ENCODE data around the gene MPZ.

The MPZ gene

DNA sequence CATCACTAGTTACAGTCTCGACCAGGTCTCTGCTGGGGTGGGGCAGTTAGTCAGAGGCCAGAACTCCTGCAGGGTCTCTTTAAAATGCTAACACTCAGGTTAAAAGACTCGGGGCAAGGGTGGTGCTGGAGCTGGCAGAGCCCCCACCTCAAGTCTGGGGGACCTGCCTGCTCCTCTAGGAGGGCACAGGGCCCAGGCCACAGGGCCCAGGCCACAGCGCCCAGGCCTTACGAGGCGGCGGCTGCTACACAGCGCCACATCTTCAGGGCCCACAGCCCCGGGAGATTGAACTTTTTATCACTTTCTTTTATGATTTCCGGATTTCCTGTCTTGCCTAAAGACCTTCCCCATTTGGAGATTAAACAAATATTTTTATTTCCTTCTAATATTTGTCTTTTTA lies 10.4 kb downstream of the MPZ start:
- no peak for DNase-seq (ENCODE audit: extremely low read depth, low read depth)
- TF ChIP-seq, protein P1, sequence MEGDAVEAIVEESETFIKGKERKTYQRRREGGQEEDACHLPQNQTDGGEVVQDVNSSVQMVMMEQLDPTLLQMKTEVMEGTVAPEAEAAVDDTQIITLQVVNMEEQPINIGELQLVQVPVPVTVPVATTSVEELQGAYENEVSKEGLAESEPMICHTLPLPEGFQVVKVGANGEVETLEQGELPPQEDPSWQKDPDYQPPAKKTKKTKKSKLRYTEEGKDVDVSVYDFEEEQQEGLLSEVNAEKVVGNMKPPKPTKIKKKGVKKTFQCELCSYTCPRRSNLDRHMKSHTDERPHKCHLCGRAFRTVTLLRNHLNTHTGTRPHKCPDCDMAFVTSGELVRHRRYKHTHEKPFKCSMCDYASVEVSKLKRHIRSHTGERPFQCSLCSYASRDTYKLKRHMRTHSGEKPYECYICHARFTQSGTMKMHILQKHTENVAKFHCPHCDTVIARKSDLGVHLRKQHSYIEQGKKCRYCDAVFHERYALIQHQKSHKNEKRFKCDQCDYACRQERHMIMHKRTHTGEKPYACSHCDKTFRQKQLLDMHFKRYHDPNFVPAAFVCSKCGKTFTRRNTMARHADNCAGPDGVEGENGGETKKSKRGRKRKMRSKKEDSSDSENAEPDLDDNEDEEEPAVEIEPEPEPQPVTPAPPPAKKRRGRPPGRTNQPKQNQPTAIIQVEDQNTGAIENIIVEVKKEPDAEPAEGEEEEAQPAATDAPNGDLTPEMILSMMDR (IDR thresholded peaks at IDR 0.05; ENCODE audit: low read depth, low read length) = no peak

DNA sequence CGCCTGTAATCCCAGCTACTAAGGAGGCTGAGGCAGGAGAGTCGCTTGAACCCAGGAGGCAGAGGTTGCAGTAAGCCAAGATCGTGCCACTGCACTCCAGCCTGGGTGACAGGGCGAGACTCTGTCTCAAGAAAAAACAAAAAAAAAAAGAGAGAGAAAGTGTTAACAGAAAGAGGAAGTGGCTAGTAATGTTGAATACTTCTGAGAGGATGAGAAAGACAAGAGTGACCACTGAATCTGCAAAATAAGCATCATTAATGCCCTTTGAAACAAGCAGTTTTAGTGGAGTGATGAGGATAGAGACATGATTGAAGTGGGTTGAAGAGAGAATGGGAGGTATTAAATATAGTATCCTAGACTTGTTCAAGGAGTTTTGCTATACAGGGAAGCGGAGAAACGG lies 11.7 kb downstream of the MPZ start:
- no peak for DNase-seq (ENCODE audit: extremely low read depth, low read depth)

DNA sequence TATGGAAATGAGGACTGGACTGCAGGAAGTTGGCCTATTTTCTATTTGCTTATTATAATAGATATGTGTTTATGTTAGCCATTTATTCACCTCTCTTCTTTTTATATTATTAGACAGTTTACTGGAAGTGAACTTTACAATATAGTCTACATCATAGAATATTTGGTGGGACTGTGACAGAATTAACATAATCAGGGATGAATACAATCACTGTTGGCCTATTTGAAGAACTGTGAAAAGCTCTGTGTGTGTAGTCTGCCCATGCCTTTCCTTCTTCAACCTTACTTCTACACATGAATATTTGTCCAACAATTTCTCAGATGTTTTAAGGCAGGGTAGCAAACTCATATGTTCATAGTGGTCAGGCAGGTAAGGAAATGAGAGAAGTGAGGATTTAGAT lies 12.4 kb downstream of the MPZ start:
- TF ChIP-seq, protein P1 (IDR thresholded peaks at IDR 0.05; ENCODE audit: low read depth, low read length) = no peak

More for the DNA sequence above, 11.7 kb downstream of the MPZ start:
- TF ChIP-seq, protein P1 (IDR thresholded peaks at IDR 0.05; ENCODE audit: low read depth, low read length) = no peak

DNA sequence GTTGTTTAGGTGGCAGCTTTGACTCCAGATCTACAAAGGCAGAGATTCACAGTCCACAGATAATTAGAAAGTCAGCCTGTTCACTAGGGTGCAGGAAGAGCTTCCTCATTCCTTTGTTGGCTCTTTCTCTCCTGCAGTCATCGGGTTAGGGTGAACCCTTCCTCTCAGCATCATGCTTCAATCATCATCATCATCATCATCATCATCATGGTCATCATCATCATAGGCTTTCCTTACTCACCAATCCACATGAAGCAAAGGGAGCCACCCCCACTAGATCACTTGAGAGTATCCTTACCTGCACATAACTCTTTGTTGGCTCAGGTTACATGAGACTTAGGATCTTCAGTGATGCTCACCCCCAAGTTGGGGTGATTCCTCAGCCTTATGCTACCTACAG lies 19.0 kb downstream of the MPZ start:
- DNase-seq (ENCODE audit: extremely low read depth, low read depth) = no peak
- TF ChIP-seq, protein P1 (IDR thresholded peaks at IDR 0.05; ENCODE audit: low read depth, low read length) = no peak

More for the DNA sequence above, 12.4 kb downstream of the MPZ start:
- no peak for DNase-seq (ENCODE audit: extremely low read depth, low read depth)

DNA sequence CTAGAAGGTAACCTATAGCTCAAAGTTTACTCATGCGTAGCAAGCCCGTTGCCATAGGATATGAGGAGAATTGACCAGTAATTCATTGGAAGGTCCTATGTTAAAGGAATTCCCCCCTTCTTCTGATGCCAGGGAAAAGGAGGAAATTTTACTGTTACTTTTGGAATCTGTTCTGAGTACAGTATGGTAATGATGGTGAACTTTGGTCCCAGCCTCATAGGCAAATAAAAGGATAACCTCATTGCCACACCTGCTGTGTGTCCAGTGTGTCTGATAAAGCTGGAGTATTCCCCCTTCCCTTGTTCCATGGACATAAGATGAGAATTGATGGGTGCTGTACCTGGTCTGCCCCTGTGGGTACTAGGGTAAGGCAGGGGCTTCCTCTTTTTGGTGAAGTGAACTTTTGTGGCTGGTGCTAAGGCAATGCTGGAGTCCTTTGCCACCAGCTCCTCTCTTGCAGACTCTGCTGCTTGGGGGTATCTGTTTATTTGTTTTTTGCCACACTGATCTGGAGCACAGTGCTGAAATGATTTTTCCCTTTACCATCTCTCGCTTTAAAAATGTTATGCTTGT lies 22.2 kb downstream of the MPZ start:
- no peak for DNase-seq (ENCODE audit: extremely low read depth, low read depth)
- TF ChIP-seq, protein P1 (IDR thresholded peaks at IDR 0.05; ENCODE audit: low read depth, low read length) = no peak

DNA sequence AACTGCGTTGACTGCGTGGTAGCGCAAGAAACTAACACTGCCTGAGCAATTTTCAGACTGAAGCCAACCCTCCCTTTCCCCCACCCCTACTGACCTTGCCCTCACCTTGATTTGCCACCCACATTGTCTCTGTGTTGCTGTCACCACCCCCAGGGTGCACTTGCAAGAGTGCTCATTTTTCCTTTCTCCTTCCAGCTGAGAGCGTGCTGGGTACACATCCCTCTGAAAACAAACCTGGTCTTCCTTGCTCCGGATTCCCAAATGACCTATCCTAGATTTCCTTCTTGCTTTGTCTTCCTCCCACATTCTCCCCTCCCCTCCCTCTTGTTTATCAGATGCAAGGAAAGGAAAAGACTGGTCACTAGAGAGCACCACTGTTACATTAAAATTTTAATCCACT lies 24.2 kb downstream of the MPZ start:
- DNase-seq (ENCODE audit: extremely low read depth, low read depth) = no peak
- TF ChIP-seq, protein P1 (IDR thresholded peaks at IDR 0.05; ENCODE audit: low read depth, low read length) = no peak

DNA sequence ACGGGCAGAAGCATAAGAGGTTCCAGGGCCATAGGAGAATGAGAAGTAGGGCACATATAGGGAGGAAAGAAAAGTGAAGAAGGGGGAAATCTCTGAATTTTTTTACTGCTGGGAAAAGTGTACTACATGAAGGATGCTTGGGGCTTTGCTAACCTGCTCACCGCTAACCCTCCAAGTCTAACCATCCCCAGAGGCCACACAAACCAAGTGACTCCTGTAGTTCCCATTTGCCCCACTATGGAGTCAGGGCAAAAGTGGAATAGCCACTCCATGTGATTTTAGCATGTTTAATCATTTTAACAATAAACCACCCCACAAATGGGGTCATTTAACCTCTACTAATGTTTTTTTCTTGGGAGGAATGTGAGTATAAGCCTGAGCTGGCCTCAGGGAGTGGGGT lies 24.7 kb downstream of the MPZ start:
- DNase-seq (ENCODE audit: extremely low read depth, low read depth) = no peak
- TF ChIP-seq, protein P1 (IDR thresholded peaks at IDR 0.05; ENCODE audit: low read depth, low read length) = no peak
